ENCODE data around the gene AQP4.

Gene AQP4

GRCh38 chr18:26893996-26894395 lies 28.5 kb upstream of the AQP4 start:
- no peak overlapping the region for H3K4me3 ChIP-seq (ENCODE audit: low read depth, low read length)
- no peak for TF ChIP-seq CTCF (conservative IDR thresholded peaks at IDR 0.05; ENCODE audit: low read depth, low read length)
- DNase-seq (ENCODE audit: low read depth): no peak

- DNase-seq (ENCODE audit: low read depth): no peak
- H3K4me3 ChIP-seq (ENCODE audit: low read depth, low read length): no peak overlapping the region
- TF ChIP-seq CTCF (conservative IDR thresholded peaks at IDR 0.05; ENCODE audit: low read depth, low read length): no peak
Observed at GRCh38 chr18:26888259-26888658, 22.8 kb upstream of the AQP4 start.

GRCh38 chr18:26875040-26875654 lies 9.6 kb upstream of the AQP4 start:
- no peak for DNase-seq (ENCODE audit: low read depth)
- H3K4me3 ChIP-seq (ENCODE audit: low read depth, low read length): no peak overlapping the region
- no peak for TF ChIP-seq CTCF (conservative IDR thresholded peaks at IDR 0.05; ENCODE audit: low read depth, low read length)

GRCh38 chr18:26874283-26874682 lies 8.8 kb upstream of the AQP4 start:
- no peak overlapping the region for H3K4me3 ChIP-seq (ENCODE audit: low read depth, low read length)
- DNase-seq (ENCODE audit: low read depth): no peak
- TF ChIP-seq CTCF (conservative IDR thresholded peaks at IDR 0.05; ENCODE audit: low read depth, low read length): no peak

GRCh38 chr18:26869640-26870039 lies 4.1 kb upstream of the AQP4 start:
- TF ChIP-seq CTCF (conservative IDR thresholded peaks at IDR 0.05; ENCODE audit: low read depth, low read length): no peak
- no peak overlapping the region for H3K4me3 ChIP-seq (ENCODE audit: low read depth, low read length)
- DNase-seq (ENCODE audit: low read depth): no peak

- no peak overlapping the region for H3K4me3 ChIP-seq (ENCODE audit: low read depth, low read length)
- no peak for DNase-seq (ENCODE audit: low read depth)
- no peak for TF ChIP-seq CTCF (conservative IDR thresholded peaks at IDR 0.05; ENCODE audit: low read depth, low read length)
Observed at GRCh38 chr18:26868968-26869586, 3.6 kb upstream of the AQP4 start.

GRCh38 chr18:26867471-26867870 lies 2.0 kb upstream of the AQP4 start:
- H3K4me3 ChIP-seq (ENCODE audit: low read depth, low read length): no peak overlapping the region
- no peak for DNase-seq (ENCODE audit: low read depth)
- no peak for TF ChIP-seq CTCF (conservative IDR thresholded peaks at IDR 0.05; ENCODE audit: low read depth, low read length)

Measured in choroid plexus epithelial cell (primary cell).